Endothelial cell of hepatic sinusoid (primary cell): ENCODE data around the gene FBXO42.
"Not testable (repeated sequence)": the region's sequence is repeated elsewhere in the genome, so short reads cannot be mapped to it uniquely, and the experiment has no call there.

Source experiments
- in situ Hi-C: cut with HindIII; loops from 2 replicates; pipeline ENCODE4 v1.10.0; 2017; ENCODE audit warnings: low sequenced_read_pairs

FBXO42 gene

GRCh38 chr1:16267690-16268180 lies 84.5 kb downstream of the FBXO42 start:
- in situ Hi-C loops: no loop called here

- in situ Hi-C loops: no loop called here
These were observed 85.7 kb downstream of the FBXO42 start for GRCh38 chr1:16266411-16267118.

- in situ Hi-C loops: no loop called here
These were observed 90.2 kb downstream of the FBXO42 start for GRCh38 chr1:16262067-16262466.

- in situ Hi-C loops: no loop called here
These were observed 91.5 kb downstream of the FBXO42 start for GRCh38 chr1:16260814-16261213.

- in situ Hi-C loops: no loop called here
These were observed 93.6 kb downstream of the FBXO42 start for GRCh38 chr1:16258591-16259135.

- in situ Hi-C loops: no loop called here
These were observed 94.3 kb downstream of the FBXO42 start for GRCh38 chr1:16257968-16258367.

- in situ Hi-C loops: not testable (repeated sequence)
These were observed 94.7 kb downstream of the FBXO42 start for GRCh38 chr1:16257556-16257955.

- in situ Hi-C loops: no loop called here
These were observed 95.8 kb downstream of the FBXO42 start for GRCh38 chr1:16256478-16256877.

GRCh38 chr1:16254263-16254928 lies 97.9 kb downstream of the FBXO42 start:
- in situ Hi-C loops: no loop called here

- in situ Hi-C loops: no loop called here
These were observed 98.9 kb downstream of the FBXO42 start for GRCh38 chr1:16253332-16253922.

GRCh38 chr1:16252912-16253311 lies 99.4 kb downstream of the FBXO42 start:
- in situ Hi-C loops: no loop called here

GRCh38 chr1:16251381-16251780 lies 100.9 kb downstream of the FBXO42 start:
- in situ Hi-C loops: no loop called here

GRCh38 chr1:16250524-16251251 lies 101.6 kb downstream of the FBXO42 start:
- in situ Hi-C loops: no loop called here

GRCh38 chr1:16249596-16250241 lies 102.6 kb downstream of the FBXO42 start:
- in situ Hi-C loops: loop anchor here (5.0 kb wide), 1 partner anchor 43 kb away; no protein-coding TSS in a partner anchor

GRCh38 chr1:16248603-16249516 lies 103.4 kb downstream of the FBXO42 start:
- in situ Hi-C loops: loop anchor here (5.0 kb wide), 1 partner anchor 43 kb away; no protein-coding TSS in a partner anchor

- in situ Hi-C loops: loop anchor here (5.0 kb wide), 1 partner anchor 44 kb away; no protein-coding TSS in a partner anchor
These were observed 104.3 kb downstream of the FBXO42 start for GRCh38 chr1:16248007-16248436.

GRCh38 chr1:16247441-16247840 lies 104.8 kb downstream of the FBXO42 start:
- in situ Hi-C loops: loop anchor here (5.0 kb wide), 1 partner anchor 45 kb away; no protein-coding TSS in a partner anchor

- in situ Hi-C loops: loop anchor here (5.0 kb wide), 1 partner anchor 45 kb away; no protein-coding TSS in a partner anchor
These were observed 105.3 kb downstream of the FBXO42 start for GRCh38 chr1:16246961-16247360.

GRCh38 chr1:16246239-16246638 lies 106.0 kb downstream of the FBXO42 start:
- in situ Hi-C loops: loop anchor here (5.0 kb wide), 1 partner anchor 46 kb away; no protein-coding TSS in a partner anchor
